HepG2 (cell line): Measurements from ENCODE around the gene PADI4. TPM values are rescaled to one million over a fixed set of nuclear protein-coding genes. Genes with fewer than 3 reads are reported as not detected.

Source experiments
- ATAC-seq: fragments of 200-7000 bp; cut with Tn5 transposase; 3 replicates; pipeline ENCODE4 v1.9.1; 2020; ENCODE audit warnings: mild to moderate bottlenecking, moderate library complexity
- BruUV-seq: library from RNA; stranded (reverse); fragments of 400-500 nt; replicated peaks from 2 replicates; lab custom pipeline; 2021; lab: Mats Ljungman, UMichigan
- CTCF ChIA-PET: fragments of 300-600 bp; formaldehyde crosslinking; extraction: SDS; loops from one replicate; lab custom pipeline; 2021; ENCODE audit warnings: low total read pairs, inconsistent platforms, low intra/inter-chr PET ratio; lab: Yijun Ruan, JAX
- POLR2A ChIA-PET: fragments of 350-600 bp; sonication (Branson Sonifier 250); formaldehyde crosslinking; loops from one replicate; lab custom pipeline; 2020; ENCODE audit warnings: antibody characterized with exemption, inconsistent platforms; lab: Yijun Ruan, JAX
- DNase-seq: peaks from one replicate; pipeline ENCODE4 v3.0.0-alpha.2; 2015; ENCODE audit warnings: low spot score
- FAIRE-seq: peaks from 3 replicates; lab custom pipeline; 2011; peaks lifted over from hg19 to GRCh38; lab: Jason Lieb, UNC
- H2AFZ ChIP-seq: one replicate; pipeline ENCODE4 v1.6.1; 2011; ENCODE audit warnings: low read length, inconsistent platforms
- H3K27ac ChIP-seq: fragments of 300-600 bp; 3 replicates; pipeline ENCODE4 v1.8.0; 2011; ENCODE audit warnings: mixed run types, mild to moderate bottlenecking, mixed read lengths, low read length, inconsistent platforms; ENCODE audit not compliant: insufficient read depth; ENCODE audit errors: extremely low read length
- H3K27me3 ChIP-seq, 2 experiments: fragments of 200-600 bp in 1 of 2; 2 replicates in 1 of 2; 3 replicates in 1 of 2; pipeline versions ENCODE4 v1.6.0 to v1.8.0; 2011; ENCODE audit warnings: low read length in 2 of 2, mild to moderate bottlenecking in 2 of 2, moderate library complexity in 2 of 2, inconsistent platforms in 1 of 2; ENCODE audit not compliant: insufficient read depth in 2 of 2, control insufficient read depth in 1 of 2
- H3K36me3 ChIP-seq, 2 experiments: fragments of 200-600 bp in 1 of 2; replicated peaks in 1 of 2; 2 replicates in 1 of 2; 3 replicates in 1 of 2; pipeline versions ENCODE4 v1.5.1 to v1.8.0; 2011; ENCODE audit warnings: low read length in 2 of 2, inconsistent platforms in 1 of 2; ENCODE audit not compliant: insufficient read depth in 2 of 2, control insufficient read depth in 1 of 2
- H3K4me1 ChIP-seq: 2 replicates; pipeline ENCODE4 v1.5.1; 2012; ENCODE audit warnings: low read length, inconsistent platforms; ENCODE audit not compliant: insufficient read depth
- H3K4me2 ChIP-seq: 2 replicates; pipeline ENCODE4 v1.6.0; 2011; ENCODE audit warnings: low read depth, low read length, inconsistent platforms
- H3K4me3 ChIP-seq, 3 experiments: fragments of 200-600 bp in 1 of 3; sonication (generic), shearing (Covaris generic) in 1 of 3; replicated peaks in 1 of 3; 2 replicates each; pipeline ENCODE4 v1.5.1; 2011 to 2016; ENCODE audit warnings: low read length in 3 of 3, inconsistent platforms in 2 of 3, low read depth in 2 of 3, mild to moderate bottlenecking in 2 of 3, control low read depth in 1 of 3, mixed read lengths in 1 of 3; ENCODE audit not compliant: insufficient read depth in 1 of 3
- H3K79me2 ChIP-seq: one replicate; pipeline ENCODE4 v1.6.1; 2011; ENCODE audit warnings: low read length, inconsistent platforms; ENCODE audit not compliant: insufficient read depth
- H3K9ac ChIP-seq: 2 replicates; pipeline ENCODE4 v1.6.0; 2011; ENCODE audit warnings: mild to moderate bottlenecking, low read depth, low read length, inconsistent platforms; ENCODE audit not compliant: insufficient read depth
- H3K9me3 ChIP-seq: 2 replicates; pipeline ENCODE4 v1.5.1; 2012; ENCODE audit warnings: mild to moderate bottlenecking, low read length
- H4K20me1 ChIP-seq: 2 replicates; pipeline ENCODE4 v1.6.0; 2011; ENCODE audit warnings: inconsistent platforms, mild to moderate bottlenecking, low read length, moderate library complexity; ENCODE audit not compliant: insufficient read depth
- EP300 ChIP-seq, 3 experiments: sonication (generic) in 1 of 3; formaldehyde crosslinking in 1 of 3; IDR thresholded peaks; 2 replicates each; pipeline versions ENCODE4 v1.5.1 to v1.6.1; 2011 to 2020; ENCODE audit warnings: low read depth in 2 of 3, low read length in 2 of 3, borderline replicate concordance in 1 of 3, improper control_type of control experiment in 1 of 3, mild to moderate bottlenecking in 1 of 3, missing genetic modification reagents in 1 of 3, moderate library complexity in 1 of 3
- MTF1 ChIP-seq: sonication (generic); formaldehyde crosslinking; IDR thresholded peaks from 2 replicates; pipeline ENCODE4 v1.5.0; 2020; ENCODE audit warnings: missing genetic modification reagents
- MYNN ChIP-seq: sonication (generic); formaldehyde crosslinking; IDR thresholded peaks from 2 replicates; pipeline ENCODE4 v1.4.0; 2020; ENCODE audit warnings: mild to moderate bottlenecking, low read depth, missing genetic modification reagents
- NKX3-1 ChIP-seq: sonication (generic); formaldehyde crosslinking; IDR thresholded peaks from 2 replicates; pipeline ENCODE4 v1.5.0; 2020; ENCODE audit warnings: missing genetic modification reagents
- POGZ ChIP-seq: sonication (generic); formaldehyde crosslinking; IDR thresholded peaks from 2 replicates; pipeline ENCODE4 v1.4.0; 2020; ENCODE audit warnings: mild to moderate bottlenecking, missing genetic modification reagents
- RAD21 ChIP-seq: fragments of 450-650 bp; formaldehyde crosslinking; IDR thresholded peaks from 2 replicates; pipeline ENCODE4 v1.5.0; 2020; ENCODE audit warnings: mild to moderate bottlenecking
- SP2 ChIP-seq: sonication (generic); formaldehyde crosslinking; IDR thresholded peaks from 2 replicates; pipeline ENCODE4 v1.5.1; 2020; ENCODE audit warnings: mild to moderate bottlenecking, missing genetic modification reagents
- ZBTB7A ChIP-seq: sonication (generic); formaldehyde crosslinking; IDR thresholded peaks from 2 replicates; pipeline ENCODE4 v1.8.0; 2022; ENCODE audit warnings: mild to moderate bottlenecking, missing genetic modification reagents
- ZNF33B ChIP-seq: sonication (generic); formaldehyde crosslinking; IDR thresholded peaks from 2 replicates; pipeline ENCODE4 v1.5.1; 2020; ENCODE audit warnings: mild to moderate bottlenecking, missing genetic modification reagents
- WGBS: methylation state at CpG from one replicate; pipeline ENCODE4 v1.1.6; 2017; ENCODE audit warnings: low lambda C conversion rate; 5-methylcytosine and 5-hydroxymethylcytosine counted together
- in situ Hi-C: cut with HindIII; loops from 2 replicates; pipeline ENCODE4 v1.10.0; 2017; ENCODE audit warnings: low pct_unique_long_range_greater_than_20kb; ENCODE audit not compliant: extremely low pct_ligation_motif_present
- intact Hi-C: fragments of 100-400 bp; cut with micrococcal nuclease; formaldehyde crosslinking; loops from one replicate; pipeline ENCODE4 v1.10.0; 2022; ENCODE audit not compliant: unreplicated experiment
- polyA plus RNA-seq, 8 experiments: library from polyadenylated mRNA; depleted of rRNA in 3 of 8; stranded (reverse) in 7 of 8; unstranded in 1 of 8; fragments of >200 nt; fragmentation: Illumina TruSeq in 4 of 8; extraction: Trizol in 4 of 8; gene quantifications; 2 replicates each; pipeline versions ENCODE4 v1.2.1 to v1.2.3, GENCODE V29; 2011 to 2016; ENCODE audit warnings: low read depth in 4 of 8, missing spikeins in 1 of 8, mixed read lengths in 1 of 8; ENCODE audit not compliant: insufficient read depth in 1 of 8
- total RNA-seq, 5 experiments: library from RNA; depleted of rRNA; stranded (reverse); fragments of >200 nt; fragmentation: Illumina TruSeq; extraction: Trizol; gene quantifications; 2 replicates each; pipeline ENCODE4 v1.2.3, GENCODE V29; 2016; ENCODE audit warnings: low read depth in 1 of 5
- TF ChIP-seq, protein P1 (sequence below): sonication (generic); formaldehyde crosslinking; IDR thresholded peaks from 2 replicates; pipeline ENCODE4 v1.5.1; 2020; ENCODE audit warnings: mild to moderate bottlenecking, moderate library complexity, missing genetic modification reagents
- TF ChIP-seq, protein P2 (sequence below): IDR thresholded peaks from 2 replicates; pipeline ENCODE4 v1.6.1; 2016; ENCODE audit warnings: low read depth, control low read depth

Gene PADI4
- total and polyA plus RNA-seq, 2 of the 13 experiments (the other 11 are each of a cell fraction or from before 2014, with no cell fraction given) = 0.04 TPM

DNA sequence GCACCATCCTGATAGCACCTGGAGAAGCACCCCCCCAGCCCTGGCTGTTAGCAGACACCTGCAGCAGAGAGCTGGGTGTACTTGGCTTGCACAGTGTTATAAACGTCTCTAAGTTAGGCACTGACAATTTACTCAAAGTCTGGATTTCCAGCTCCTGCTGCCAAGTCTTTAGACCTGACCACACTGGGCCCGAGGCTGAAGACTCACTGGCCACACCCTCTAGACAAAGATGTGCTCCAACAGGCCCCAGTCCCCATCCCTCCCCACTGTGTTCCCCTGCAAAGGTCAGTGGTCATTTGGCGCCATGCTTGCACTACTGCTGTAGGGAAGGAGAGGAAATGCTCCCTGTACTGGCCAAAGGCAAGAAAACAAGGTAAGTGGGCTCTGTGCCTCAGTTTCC, 95.1 kb downstream of the PADI4 start:
- 0% methylated on average over 1 of the region's 3 CpGs for WGBS
- POLR2A ChIA-PET = no interaction called here
- DNase-seq = no peak

More for the DNA sequence above, 95.1 kb downstream of the PADI4 start:
- Histone ChIP-seq H3K9me3 (no peaks in the 10 kb centered on the region), H3K27ac (no peak overlapping the region), H3K4me3 (no peak overlapping the region), H3K4me1 (peaks cover 9% of the 10 kb centered on the region), H3K36me3 (peaks cover 2 to 3% of the 10 kb centered on the region in 2 experiments; a peak in 2 of 5 replicates), H3K4me2 (no peak overlapping the region), H3K27me3 (peaks cover 0 to 5% of the 10 kb centered on the region in 2 experiments; a peak in 2 of 5 replicates), H4K20me1 (no peaks in the 10 kb centered on the region), H3K79me2 (no peaks in the 10 kb centered on the region), H2AFZ (no peak overlapping the region), H3K9ac (no peak overlapping the region)
- in situ Hi-C loops (no loop called here), intact Hi-C loops (no loop called here)
- FAIRE-seq (no peak), ATAC-seq (no peak)
- CTCF ChIA-PET = no interaction called here
- TF ChIP-seq MTF1 (CRISPR knock-in tag) = no peak
- no peak for TF ChIP-seq RAD21
- no peak for TF ChIP-seq NKX3-1 (CRISPR knock-in tag)
- no peak for TF ChIP-seq SP2 (CRISPR knock-in tag)
- TF ChIP-seq, protein P1, sequence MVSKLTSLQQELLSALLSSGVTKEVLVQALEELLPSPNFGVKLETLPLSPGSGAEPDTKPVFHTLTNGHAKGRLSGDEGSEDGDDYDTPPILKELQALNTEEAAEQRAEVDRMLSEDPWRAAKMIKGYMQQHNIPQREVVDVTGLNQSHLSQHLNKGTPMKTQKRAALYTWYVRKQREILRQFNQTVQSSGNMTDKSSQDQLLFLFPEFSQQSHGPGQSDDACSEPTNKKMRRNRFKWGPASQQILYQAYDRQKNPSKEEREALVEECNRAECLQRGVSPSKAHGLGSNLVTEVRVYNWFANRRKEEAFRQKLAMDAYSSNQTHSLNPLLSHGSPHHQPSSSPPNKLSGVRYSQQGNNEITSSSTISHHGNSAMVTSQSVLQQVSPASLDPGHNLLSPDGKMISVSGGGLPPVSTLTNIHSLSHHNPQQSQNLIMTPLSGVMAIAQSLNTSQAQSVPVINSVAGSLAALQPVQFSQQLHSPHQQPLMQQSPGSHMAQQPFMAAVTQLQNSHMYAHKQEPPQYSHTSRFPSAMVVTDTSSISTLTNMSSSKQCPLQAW (CRISPR knock-in tag) = no peak
- TF ChIP-seq EP300 (IDR thresholded peaks at IDR 0.05; ENCODE audit: low read depth in 2 of 2, low read length in 2 of 2) = no peak
- TF ChIP-seq EP300 (CRISPR knock-in tag; IDR thresholded peaks at IDR 0.05; ENCODE audit: borderline replicate concordance) = no peak
- TF ChIP-seq ZBTB7A (CRISPR knock-in tag) = no peak
- TF ChIP-seq ZNF33B (CRISPR knock-in tag) = no peak
- TF ChIP-seq MYNN = no peak
- no peak for TF ChIP-seq POGZ (CRISPR knock-in tag)
- TF ChIP-seq, protein P2, sequence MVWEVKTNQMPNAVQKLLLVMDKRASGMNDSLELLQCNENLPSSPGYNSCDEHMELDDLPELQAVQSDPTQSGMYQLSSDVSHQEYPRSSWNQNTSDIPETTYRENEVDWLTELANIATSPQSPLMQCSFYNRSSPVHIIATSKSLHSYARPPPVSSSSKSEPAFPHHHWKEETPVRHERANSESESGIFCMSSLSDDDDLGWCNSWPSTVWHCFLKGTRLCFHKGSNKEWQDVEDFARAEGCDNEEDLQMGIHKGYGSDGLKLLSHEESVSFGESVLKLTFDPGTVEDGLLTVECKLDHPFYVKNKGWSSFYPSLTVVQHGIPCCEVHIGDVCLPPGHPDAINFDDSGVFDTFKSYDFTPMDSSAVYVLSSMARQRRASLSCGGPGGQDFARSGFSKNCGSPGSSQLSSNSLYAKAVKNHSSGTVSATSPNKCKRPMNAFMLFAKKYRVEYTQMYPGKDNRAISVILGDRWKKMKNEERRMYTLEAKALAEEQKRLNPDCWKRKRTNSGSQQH (CRISPR knock-in tag) = no peak
- no TSS peak for BruUV-seq
